K562 (cell line): ENCODE data around the gene DIMT1. TPM values are rescaled to one million over a fixed set of nuclear protein-coding genes. Genes with fewer than 3 reads are reported as not detected.

Experiments used
- E2F6 ChIP-seq, 2 experiments: IDR thresholded peaks; 2 replicates each; pipeline ENCODE4 v1.6.1; 2011; ENCODE audit warnings: borderline replicate concordance in 1 of 2, control low read depth in 1 of 2, low read depth in 1 of 2, low read length in 1 of 2, mild to moderate bottlenecking in 1 of 2, mixed read lengths in 1 of 2, moderate library complexity in 1 of 2; ENCODE audit not compliant: insufficient read depth in 1 of 2, insufficient read length in 1 of 2, poor library complexity in 1 of 2, severe bottlenecking in 1 of 2; ENCODE audit errors: extremely low read depth in 1 of 2
- ETV1 ChIP-seq: fragments of 450-650 bp; conservative IDR thresholded peaks from 2 replicates; pipeline ENCODE4 v1.6.1; 2016; ENCODE audit warnings: missing genetic modification characterization, control low read depth, low read depth, missing compliant biosample characterization
- ETV6 ChIP-seq, 3 experiments: fragments of 150-350 bp in 1 of 3; sonication (generic) in 1 of 3; formaldehyde crosslinking in 1 of 3; IDR thresholded peaks; 2 replicates each; pipeline versions ENCODE4 v1.6.1 to v1.8.0; 2014 to 2022; ENCODE audit warnings: borderline replicate concordance in 2 of 3, low read depth in 2 of 3, antibody characterized with exemption in 1 of 3, low read length in 1 of 3, mild to moderate bottlenecking in 1 of 3, missing genetic modification reagents in 1 of 3
- L3MBTL2 ChIP-seq: fragments of 450-650 bp; IDR thresholded peaks from 2 replicates; pipeline ENCODE4 v1.6.1; 2016; ENCODE audit warnings: mild to moderate bottlenecking, moderate library complexity
- MCM3 ChIP-seq: fragments of 450-650 bp; IDR thresholded peaks from 2 replicates; pipeline ENCODE4 v1.6.1; 2016
- PRDM10 ChIP-seq: fragments of 450-650 bp; IDR thresholded peaks from 2 replicates; pipeline ENCODE4 v1.6.1; 2018; ENCODE audit not compliant: partially characterized antibody
- SP1 ChIP-seq: sonication (generic); formaldehyde crosslinking; IDR thresholded peaks from 2 replicates; pipeline ENCODE4 v1.8.1; 2022; ENCODE audit warnings: mild to moderate bottlenecking, missing genetic modification reagents
- TAF1 ChIP-seq: IDR thresholded peaks from 2 replicates; pipeline ENCODE4 v1.6.1; 2011; ENCODE audit warnings: mild to moderate bottlenecking, low read length, moderate library complexity; ENCODE audit not compliant: insufficient read depth, control insufficient read depth, severe bottlenecking; ENCODE audit errors: extremely low read depth
- ZBTB11 ChIP-seq, 3 experiments: fragments of 200-800 bp in 1 of 3; fragments of 250-450 bp in 1 of 3; fragments of 450-650 bp in 1 of 3; sonication (Bioruptor Pico) in 1 of 3; sonication (Bioruptor generic) in 1 of 3; formaldehyde crosslinking in 1 of 3; IDR thresholded peaks; 2 replicates each; pipeline versions ENCODE4 v1.6.1 to v1.8.0; 2016 to 2022; ENCODE audit warnings: mild to moderate bottlenecking in 2 of 3, missing genetic modification characterization in 2 of 3, missing compliant biosample characterization in 1 of 3, moderate library complexity in 1 of 3
- ZNF518B ChIP-seq: fragments of 250-450 bp; sonication (Bioruptor Pico); IDR thresholded peaks from 2 replicates; pipeline ENCODE4 v1.5.0; 2021; ENCODE audit warnings: mild to moderate bottlenecking, moderate library complexity
- polyA plus RNA-seq, 8 experiments: library from polyadenylated mRNA; depleted of rRNA in 4 of 8; stranded (reverse) in 5 of 8; unstranded in 3 of 8; fragments of >200 nt; fragmentation: Nextera tagmentation in 2 of 8; fragmentation: Illumina TruSeq in 1 of 8; extraction: Ambion mirVana in 2 of 8; extraction: Trizol in 1 of 8; gene quantifications; 2 replicates each; pipeline versions ENCODE4 v1.2.1 to v1.2.3, GENCODE V29; 2011 to 2014; ENCODE audit warnings: inconsistent platforms in 1 of 8, missing spikeins in 1 of 8
- total RNA-seq, 7 experiments: library from RNA; depleted of rRNA in 6 of 7; stranded (reverse); fragments of >200 nt in 6 of 7; fragmentation: Illumina TruSeq in 2 of 7; extraction: Trizol in 2 of 7; gene quantifications; 2 replicates each; pipeline versions ENCODE4 v1.2.1 to v1.2.3, GENCODE V29; 2011 to 2021; ENCODE audit warnings: low replicate concordance in 1 of 7

Gene DIMT1
- total and polyA plus RNA-seq, 9 of the 15 experiments (the other 6 are each of a cell fraction or from before 2014, with no cell fraction given), result 28.9 to 85.3 (median 54.1) TPM

- TF ChIP-seq ETV6 (IDR thresholded peaks at IDR 0.05; ENCODE audit: borderline replicate concordance in 1 of 2, low read depth in 2 of 2, low read length in 1 of 2), result no peak
- no peak for TF ChIP-seq ETV6 (CRISPR knock-in tag; IDR thresholded peaks at IDR 0.05; ENCODE audit: borderline replicate concordance)
- TF ChIP-seq E2F6 (IDR thresholded peaks at IDR 0.05; ENCODE audit: borderline replicate concordance in 1 of 2, extremely low read depth in 1 of 2, insufficient read depth in 1 of 2, insufficient read length in 1 of 2, low read depth in 1 of 2, low read length in 1 of 2, poor library complexity in 1 of 2, severe bottlenecking in 1 of 2), result peak; percentile 75 to 88
- no peak for TF ChIP-seq MCM3
- TF ChIP-seq TAF1, result peak; percentile 92
- peak in 1 of 3 experiments; percentile 77; a peak in 2 of 6 replicates for TF ChIP-seq ZBTB11 (CRISPR knock-in tag; IDR thresholded peaks at IDR 0.05)
- TF ChIP-seq PRDM10, result peak; percentile 34
- TF ChIP-seq ZNF518B (CRISPR knock-in tag), result no peak
- TF ChIP-seq SP1 (CRISPR knock-in tag), result peak; percentile 93
- 0 out of 2 replicates have a peak, but pooled peaks have one; percentile 29 for TF ChIP-seq ETV1 (tag)
- TF ChIP-seq L3MBTL2, result peak; percentile 97
Observed at GRCh38 chr5:62403411-62404250, at the start of gene DIMT1 (continued).
